Sigmoid colon (tissue), 4 donors: ENCODE data around the gene HERC3.

ENCODE experiments used
- CTCF ChIP-seq, 4 experiments: fragments of 450-650 bp in 3 of 4; fragments of 200-600 bp in 1 of 4; IDR thresholded peaks; one replicate each; pipeline ENCODE4 v1.5.1; 2016 to 2019; ENCODE audit warnings: antibody characterized with exemption in 4 of 4, mild to moderate bottlenecking in 3 of 4, moderate library complexity in 2 of 4
- POLR2A ChIP-seq, 2 donors: fragments of 450-650 bp; IDR thresholded peaks; one replicate each; pipeline ENCODE4 v1.6.1; 2016; ENCODE audit warnings: antibody characterized with exemption in 2 of 2, mild to moderate bottlenecking in 2 of 2, moderate library complexity in 2 of 2
- POLR2AphosphoS5 ChIP-seq, 4 donors: sonication (generic); formaldehyde crosslinking; IDR thresholded peaks; one replicate each; pipeline ENCODE4 v1.6.1; 2017; ENCODE audit warnings: antibody characterized with exemption in 4 of 4

GRCh38 chr4:88737307-88737941, 145.1 kb downstream of the HERC3 start:
- TF ChIP-seq CTCF (IDR thresholded peaks at IDR 0.05): no peak
- peak in 3 of 4 donors; percentile 59 to 74 (median 65) for TF ChIP-seq POLR2AphosphoS5 (IDR thresholded peaks at IDR 0.05)
- TF ChIP-seq POLR2A (IDR thresholded peaks at IDR 0.05): no peak
